T-cell (primary cell): Measurements from ENCODE around the gene CBFA2T2. TPM values are rescaled to one million over a fixed set of nuclear protein-coding genes. Genes with fewer than 3 reads are reported as not detected.

ENCODE experiments used
- ATAC-seq, 4 experiments: fragments of 200-7000 bp in 3 of 4; fragments of 150-1000 bp in 1 of 4; cut with Tn5 transposase; replicated peaks in 1 of 4; 1 replicate in 3 of 4; 2 replicates in 1 of 4; pipeline ENCODE4 v1.10.0; 2021; ENCODE audit warnings: moderate library complexity in 3 of 4, mild to moderate bottlenecking in 2 of 4, moderate number of reproducible peaks in 1 of 4
- CTCF ChIA-PET, 2 donors: fragments of 300-600 bp; sonication (Branson Sonifier 250); formaldehyde crosslinking; loops; one replicate each; lab custom pipeline; 2022; ENCODE audit warnings: antibody characterized with exemption in 2 of 2; lab: Charles Lee
- POLR2A ChIA-PET, 2 donors: fragments of 300-600 bp; sonication (Branson Sonifier 250); formaldehyde crosslinking; loops; one replicate each; lab custom pipeline; 2022; ENCODE audit warnings: antibody characterized with exemption in 2 of 2; lab: Charles Lee
- DNase-seq, 35 experiments: peaks; one replicate each; pipeline versions ENCODE4 v3.0.0 to v3.0.0-alpha.2; 2013 to 2023
- H3K27ac ChIP-seq: one replicate; pipeline ENCODE4 v1.5.1; 2013; ENCODE audit warnings: low read length
- H3K27me3 ChIP-seq, 2 experiments: replicated peaks in 1 of 2; 1 replicate in 1 of 2; 2 replicates in 1 of 2; pipeline versions ENCODE4 v1.6.1 to v1.7.0; 2013; ENCODE audit warnings: low read length in 1 of 2, mixed read lengths in 1 of 2; ENCODE audit not compliant: control insufficient read depth in 2 of 2, insufficient read depth in 2 of 2; ENCODE audit errors: extremely low read depth in 1 of 2
- H3K36me3 ChIP-seq, 2 donors: 1 replicate in 1 of 2; 2 replicates in 1 of 2; pipeline versions ENCODE4 v1.6.1 to v1.7.0; 2013; ENCODE audit warnings: low read length in 1 of 2; ENCODE audit not compliant: control insufficient read depth in 2 of 2, insufficient read depth in 1 of 2; ENCODE audit errors: extremely low read depth in 1 of 2
- H3K4me1 ChIP-seq, 2 experiments: 1 replicate in 1 of 2; 2 replicates in 1 of 2; pipeline versions ENCODE4 v1.6.1 to v1.7.0; 2013; ENCODE audit warnings: low read length in 2 of 2, mixed read lengths in 1 of 2; ENCODE audit not compliant: insufficient read depth in 2 of 2, control insufficient read depth in 1 of 2; ENCODE audit errors: extremely low read depth in 1 of 2
- H3K4me3 ChIP-seq, 2 donors: 1 replicate in 1 of 2; 2 replicates in 1 of 2; pipeline versions ENCODE4 v1.5.1 to v1.7.0; 2013; ENCODE audit warnings: mild to moderate bottlenecking in 2 of 2, low read length in 1 of 2, moderate library complexity in 1 of 2; ENCODE audit not compliant: control insufficient read depth in 1 of 2; ENCODE audit errors: extremely low read depth in 1 of 2
- H3K9me3 ChIP-seq: 2 replicates; pipeline ENCODE4 v1.7.0; 2013
- H3K27ac Mint-ChIP-seq, 2 donors: one replicate each; pipeline ENCODE4 v1.8.0; 2020 to 2021; ENCODE audit warnings: mild to moderate bottlenecking in 2 of 2, mixed read lengths in 2 of 2
- H3K27me3 Mint-ChIP-seq, 2 donors: one replicate each; pipeline ENCODE4 v1.8.0; 2021 to 2022; ENCODE audit warnings: mixed read lengths in 2 of 2
- H3K36me3 Mint-ChIP-seq: one replicate; pipeline ENCODE4 v1.8.0; 2021; ENCODE audit warnings: mixed read lengths
- H3K4me1 Mint-ChIP-seq, 3 donors: one replicate each; pipeline ENCODE4 v1.8.0; 2020 to 2022; ENCODE audit warnings: mixed read lengths in 3 of 3, mild to moderate bottlenecking in 1 of 3
- H3K4me3 Mint-ChIP-seq, 3 donors: one replicate each; pipeline ENCODE4 v1.8.0; 2020 to 2022; ENCODE audit warnings: mild to moderate bottlenecking in 3 of 3, mixed read lengths in 3 of 3, moderate library complexity in 3 of 3
- H3K9me3 Mint-ChIP-seq, 3 donors: one replicate each; pipeline ENCODE4 v1.8.0; 2020 to 2022; ENCODE audit warnings: mixed read lengths in 3 of 3
- WGBS: methylation state at CpG from one replicate; pipeline ENCODE4 v1.1.5; 2013; ENCODE audit warnings: missing lambda C conversion rate; ENCODE audit not compliant: insufficient coverage; 5-methylcytosine and 5-hydroxymethylcytosine counted together
- total RNA-seq, 35 experiments: library from RNA in 6 of 35; stranded (reverse) in 6 of 35; fragments of 120-200 nt in 1 of 35; gene quantifications; one replicate each; pipeline versions ENCODE4 v1.2.1 to v1.2.4 and lab custom pipeline; 2013 to 2026

Gene CBFA2T2
- total RNA-seq, 5 donors from 2014 or later (not counting 1 experiment from before 2014, with no cell fraction given) = 25.2 to 34.2 (median 31.0) TPM

DNA sequence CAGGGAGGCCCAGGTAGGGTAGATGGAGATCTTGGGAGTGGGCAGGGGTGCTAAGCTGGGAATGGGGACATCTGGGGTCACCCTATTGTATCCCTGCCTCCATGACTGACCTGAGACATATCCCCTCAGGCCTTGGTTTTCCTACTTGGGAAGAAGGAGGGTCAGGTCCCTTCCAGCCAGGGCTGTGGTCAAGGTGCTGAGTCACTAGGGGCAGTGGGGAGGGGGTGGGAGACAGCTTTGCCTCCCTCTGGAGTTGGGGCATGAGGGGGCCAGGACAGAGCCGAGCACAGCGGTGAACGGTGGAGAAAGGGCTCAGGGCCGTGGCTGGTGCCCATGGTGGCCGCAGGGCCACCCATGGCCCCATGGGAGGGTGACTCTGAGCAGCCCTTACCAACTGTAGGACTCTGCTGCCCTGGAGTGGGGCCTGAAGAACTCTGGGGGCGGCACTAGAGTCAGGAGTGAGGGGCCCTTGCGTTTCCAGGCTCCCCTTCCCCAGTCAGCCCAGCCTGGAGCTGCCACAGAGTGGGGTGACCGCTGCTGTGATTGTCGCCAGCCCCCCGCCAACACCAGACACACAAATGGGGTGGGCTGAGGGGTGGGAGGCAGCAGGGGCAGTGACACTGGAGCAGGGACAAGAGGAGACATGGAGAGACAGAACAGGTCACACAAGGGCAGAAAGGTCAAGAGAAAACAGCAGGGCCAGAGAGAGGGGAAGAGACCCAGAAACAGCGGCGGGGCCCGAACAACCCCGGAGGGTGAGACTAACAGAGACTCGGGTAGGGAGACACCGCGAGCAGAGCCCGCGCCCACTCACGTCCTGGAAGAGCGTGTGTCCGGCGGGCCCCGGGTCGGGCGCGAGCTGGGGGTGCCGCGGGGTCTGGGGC lies 183.8 kb downstream of the CBFA2T2 start:
- Mint-ChIP-seq H3K4me1 (peaks cover 28 to 40% (median 32%) of the 10 kb centered on the region in 3 donors), H3K9me3 (no peaks in the 10 kb centered on the region), H3K27ac (peak overlapping the region in 1 of 2 donors; percentile 80), H3K36me3 (no peaks in the 10 kb centered on the region), H3K27me3 (no peaks in the 10 kb centered on the region), H3K4me3 (peak overlapping the region; percentile 80 to 88 (median 84))
- no peak for DNase-seq
- no peak overlapping the region for H3K27ac ChIP-seq
- 19% methylated on average over 24 of the region's 29 CpGs for WGBS
- H3K36me3 ChIP-seq = no peaks in the 10 kb centered on the region
- H3K4me3 ChIP-seq = peak overlapping the region; percentile 20 to 58
- ATAC-seq = peak in 2 of 4 experiments; percentile 29 to 35
- peaks cover 10 to 42% of the 10 kb centered on the region in 2 experiments for H3K4me1 ChIP-seq
- ChIA-PET POLR2A (no interaction called here), CTCF (interaction anchor here in 1 of 2 donors (0.5 kb wide), 1 partner anchor 173 kb away, joined by 4 read pairs; no protein-coding TSS in a partner anchor)
- peaks cover 0 to 3% of the 10 kb centered on the region in 2 experiments for H3K27me3 ChIP-seq
- no peaks in the 10 kb centered on the region for H3K9me3 ChIP-seq

DNA sequence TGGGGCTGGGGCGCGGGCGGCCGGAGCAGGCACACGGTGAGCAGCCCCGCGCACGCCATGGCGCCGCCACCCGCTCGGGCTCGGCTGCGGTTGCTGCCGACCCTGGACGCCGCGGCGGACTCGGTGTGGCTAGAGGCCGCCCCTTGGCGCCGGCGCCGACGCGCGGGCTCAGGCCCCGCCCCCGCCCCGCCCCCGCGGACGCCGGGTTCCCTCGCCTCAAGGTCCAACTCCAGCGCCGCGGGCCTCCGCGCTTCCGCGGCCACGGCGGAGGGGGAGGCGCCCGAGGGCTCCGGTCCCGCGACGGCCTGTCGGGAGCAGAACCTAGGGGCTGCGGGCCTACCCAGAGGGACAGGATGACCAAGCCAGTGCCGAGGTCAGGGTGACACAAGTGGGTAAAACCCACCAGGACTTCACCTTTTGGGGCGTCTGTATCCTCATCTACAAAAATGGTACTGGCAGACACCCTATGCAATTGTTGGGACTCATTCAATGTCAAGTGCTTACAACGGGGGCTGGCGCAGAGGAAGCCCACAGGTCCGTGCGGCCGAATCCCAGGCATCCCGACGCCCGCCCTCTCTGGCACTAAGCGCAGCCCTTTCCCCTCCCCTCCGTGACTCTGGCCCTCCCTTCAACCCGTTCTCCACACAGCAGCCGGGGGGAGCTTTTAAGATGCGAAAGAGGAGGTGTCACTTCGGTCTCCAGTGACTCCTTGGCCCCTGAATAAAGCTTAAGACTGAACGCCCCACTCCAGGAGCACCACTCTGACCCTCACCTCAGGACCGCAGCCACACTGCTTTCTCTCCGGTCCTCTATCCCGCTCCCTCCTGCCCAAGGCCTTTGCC lies 184.6 kb downstream of the CBFA2T2 start, which contains the start of gene NECAB3:
Gene NECAB3 (minus strand): TSS at position 135 of the 842 bp plus-strand sequence. CDS start 76 bp downstream, at position 59.
- no peaks in the 10 kb centered on the region for H3K36me3 Mint-ChIP-seq
- ChIA-PET CTCF (interaction anchor here in 1 of 2 donors (0.5 kb wide), 1 partner anchor 174 kb away, joined by 4 read pairs; no protein-coding TSS in a partner anchor), POLR2A (no interaction called here)
- H3K9me3 Mint-ChIP-seq = no peaks in the 10 kb centered on the region
- H3K4me3 Mint-ChIP-seq = peak within 1 kb of the TSS; percentile 80 to 88 (median 84)
- peaks cover 37 to 46% (median 40%) of the 10 kb centered on the region in 3 donors for H3K4me1 Mint-ChIP-seq
- peak within 1 kb of the TSS; percentile 62 to 80 for H3K27ac Mint-ChIP-seq
- H3K27me3 Mint-ChIP-seq = no peaks in the 10 kb centered on the region
- H3K9me3 ChIP-seq = no peaks in the 10 kb centered on the region
- no peaks in the 10 kb centered on the region for H3K36me3 ChIP-seq
- peak within 1 kb of the TSS; percentile 46 to 58 for H3K4me3 ChIP-seq
- H3K4me1 ChIP-seq = peaks cover 15 to 51% of the 10 kb centered on the region in 2 experiments
- no peak within 1 kb of the TSS for H3K27ac ChIP-seq
- H3K27me3 ChIP-seq = peaks cover 0 to 3% of the 10 kb centered on the region in 2 experiments
- peak; percentile 73 to 81 (median 78) for ATAC-seq
- WGBS = 11% methylated on average over 63 of the region's 73 CpGs
- DNase-seq = peak in 19 of 35 experiments; percentile 16 to 73 (median 36)

DNA sequence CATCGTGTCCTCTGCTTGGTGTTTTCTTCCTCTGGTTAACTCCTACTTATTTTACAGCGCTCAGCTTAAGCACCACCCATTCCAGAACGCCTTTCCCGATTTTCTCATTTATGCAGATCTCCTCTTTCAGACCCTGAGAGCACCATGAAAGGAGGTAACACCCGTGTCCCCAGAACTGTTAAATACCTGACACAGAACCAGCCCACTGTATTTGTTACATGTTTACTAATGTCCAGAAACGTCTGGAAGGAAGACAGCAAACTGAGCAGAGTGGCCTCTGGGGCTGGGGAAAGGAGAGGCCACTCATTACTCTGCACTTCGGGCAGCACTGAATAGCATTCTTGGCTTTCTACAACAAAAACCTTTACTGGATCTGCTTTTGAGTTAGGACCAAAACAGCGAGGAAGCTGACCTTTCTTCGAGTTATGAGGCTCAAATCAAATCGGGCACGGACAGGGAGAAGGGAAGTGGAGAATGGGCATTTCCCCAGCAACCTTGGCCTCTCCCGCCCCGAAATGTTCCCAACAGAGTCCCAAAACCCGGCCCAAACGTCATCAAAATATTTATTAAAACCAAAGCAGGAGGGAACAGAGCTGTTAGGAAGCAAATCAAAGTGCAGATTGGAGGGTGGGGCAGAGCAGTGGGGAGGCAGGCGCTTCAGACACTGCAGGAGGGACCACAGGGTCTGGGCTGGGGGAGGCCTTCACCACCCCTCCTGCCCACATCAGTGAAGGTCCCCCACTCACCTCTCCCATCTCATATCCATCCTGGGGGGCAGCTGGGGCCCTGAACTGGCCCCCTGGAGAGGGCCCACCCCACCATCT lies 185.5 kb downstream of the CBFA2T2 start:
- H3K4me3 ChIP-seq = no peak overlapping the region
- Mint-ChIP-seq H3K27me3 (no peaks in the 10 kb centered on the region), H3K36me3 (no peaks in the 10 kb centered on the region), H3K27ac (peak overlapping the region; percentile 24 to 62), H3K4me1 (peaks cover 42 to 50% (median 49%) of the 10 kb centered on the region in 3 donors), H3K9me3 (no peaks in the 10 kb centered on the region), H3K4me3 (peak overlapping the region; percentile 53 to 84 (median 79))
- H3K27me3 ChIP-seq = peaks cover 0 to 3% of the 10 kb centered on the region in 2 experiments
- no peak for DNase-seq
- no peak for ATAC-seq
- no peaks in the 10 kb centered on the region for H3K36me3 ChIP-seq
- WGBS = 98% methylated on average over 5 of the region's 16 CpGs
- CTCF ChIA-PET = no interaction called here
- H3K27ac ChIP-seq = no peak overlapping the region
- POLR2A ChIA-PET = no interaction called here
- peaks cover 20 to 59% of the 10 kb centered on the region in 2 experiments for H3K4me1 ChIP-seq
- H3K9me3 ChIP-seq = no peaks in the 10 kb centered on the region

GRCh38 chr20:33676121-33676520 lies 186.2 kb downstream of the CBFA2T2 start:
- Mint-ChIP-seq H3K4me3 (peak overlapping the region in 2 of 3 donors; percentile 17 to 24), H3K27ac (peak overlapping the region; percentile 43 to 52), H3K4me1 (peaks cover 42 to 55% (median 53%) of the 10 kb centered on the region in 3 donors), H3K27me3 (no peaks in the 10 kb centered on the region), H3K36me3 (no peaks in the 10 kb centered on the region), H3K9me3 (no peaks in the 10 kb centered on the region)
- ChIA-PET POLR2A (no interaction called here), CTCF (no interaction called here)
- Histone ChIP-seq H3K36me3 (no peaks in the 10 kb centered on the region), H3K27ac (no peak overlapping the region), H3K27me3 (peaks cover 0 to 3% of the 10 kb centered on the region in 2 experiments), H3K4me3 (no peak overlapping the region), H3K4me1 (peaks cover 22 to 60% of the 10 kb centered on the region in 2 experiments), H3K9me3 (no peaks in the 10 kb centered on the region)
- DNase-seq (no peak), ATAC-seq (no peak)
- WGBS = 98% methylated on average over 11 of the region's 11 CpGs

GRCh38 chr20:33676652-33677645 lies 187.1 kb downstream of the CBFA2T2 start:
- no peaks in the 10 kb centered on the region for H3K36me3 Mint-ChIP-seq
- H3K4me3 Mint-ChIP-seq = peak overlapping the region in 1 of 3 donors; percentile 17
- Histone ChIP-seq H3K4me3 (no peak overlapping the region), H3K4me1 (peaks cover 25 to 62% of the 10 kb centered on the region in 2 experiments), H3K27ac (no peak overlapping the region), H3K36me3 (no peaks in the 10 kb centered on the region), H3K27me3 (peaks cover 0 to 3% of the 10 kb centered on the region in 2 experiments), H3K9me3 (no peaks in the 10 kb centered on the region)
- no peaks in the 10 kb centered on the region for H3K27me3 Mint-ChIP-seq
- H3K27ac Mint-ChIP-seq = peak overlapping the region; percentile 89 to 93
- H3K9me3 Mint-ChIP-seq = no peaks in the 10 kb centered on the region
- POLR2A ChIA-PET = no interaction called here
- ATAC-seq (no peak), DNase-seq (no peak)
- H3K4me1 Mint-ChIP-seq = peaks cover 45 to 58% (median 55%) of the 10 kb centered on the region in 3 donors
- CTCF ChIA-PET = no interaction called here
- WGBS = 99% methylated on average over 27 of the region's 31 CpGs
